ENCODE data around the gene GSN. TPM values are rescaled to one million over a fixed set of nuclear protein-coding genes. Genes with fewer than 3 reads are reported as not detected.

Gene GSN
- total RNA-seq, 1 donor from 2014 or later, result 291 TPM

DNA sequence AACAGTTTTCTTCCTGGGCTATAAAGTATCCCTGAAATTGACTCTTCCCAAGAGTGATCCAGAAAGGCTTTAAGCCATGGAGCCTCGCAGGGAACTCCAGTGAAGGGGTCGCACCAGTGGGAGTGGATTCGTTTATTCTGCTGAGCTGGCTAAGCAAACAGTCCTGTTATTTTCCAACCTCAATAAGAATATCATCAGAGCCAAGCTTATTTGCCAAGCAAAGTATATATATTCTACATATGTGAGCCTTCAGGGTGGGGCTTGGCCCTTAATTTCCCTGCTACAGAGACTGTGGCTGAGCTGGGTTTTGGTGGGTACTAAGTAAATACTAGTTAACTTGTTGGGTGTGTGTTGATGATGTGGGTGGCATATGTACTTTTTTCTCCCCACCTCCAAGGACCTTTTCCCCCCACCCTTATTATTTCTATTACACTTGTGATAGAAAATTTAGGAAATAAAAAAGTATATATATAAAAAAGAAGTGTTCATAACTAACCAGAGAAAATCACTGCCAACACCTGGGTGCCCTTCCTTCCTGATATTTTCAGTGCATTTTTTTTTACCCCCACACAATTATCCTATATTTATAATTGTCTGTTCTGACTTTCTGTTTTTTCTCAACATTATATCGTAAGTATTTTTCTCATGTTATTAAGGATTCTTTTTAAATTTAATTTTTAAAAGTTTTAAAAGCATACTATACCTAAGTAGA is 5.3 kb downstream of the GSN start:
- Mint-ChIP-seq H3K4me1 (ENCODE audit: low read depth) (peaks cover 94% of the 10 kb centered on the region), H3K9me3 (ENCODE audit: low read depth) (no peaks in the 10 kb centered on the region), H3K27me3 (ENCODE audit: low read depth) (no peaks in the 10 kb centered on the region), H3K4me3 (ENCODE audit: unreplicated experiment) (peak overlapping the region; percentile 48), H3K36me3 (ENCODE audit: low read depth) (peaks cover 3% of the 10 kb centered on the region), H3K27ac (ENCODE audit: unreplicated experiment) (peak overlapping the region; percentile 95)
- TF ChIP-seq, protein P1, sequence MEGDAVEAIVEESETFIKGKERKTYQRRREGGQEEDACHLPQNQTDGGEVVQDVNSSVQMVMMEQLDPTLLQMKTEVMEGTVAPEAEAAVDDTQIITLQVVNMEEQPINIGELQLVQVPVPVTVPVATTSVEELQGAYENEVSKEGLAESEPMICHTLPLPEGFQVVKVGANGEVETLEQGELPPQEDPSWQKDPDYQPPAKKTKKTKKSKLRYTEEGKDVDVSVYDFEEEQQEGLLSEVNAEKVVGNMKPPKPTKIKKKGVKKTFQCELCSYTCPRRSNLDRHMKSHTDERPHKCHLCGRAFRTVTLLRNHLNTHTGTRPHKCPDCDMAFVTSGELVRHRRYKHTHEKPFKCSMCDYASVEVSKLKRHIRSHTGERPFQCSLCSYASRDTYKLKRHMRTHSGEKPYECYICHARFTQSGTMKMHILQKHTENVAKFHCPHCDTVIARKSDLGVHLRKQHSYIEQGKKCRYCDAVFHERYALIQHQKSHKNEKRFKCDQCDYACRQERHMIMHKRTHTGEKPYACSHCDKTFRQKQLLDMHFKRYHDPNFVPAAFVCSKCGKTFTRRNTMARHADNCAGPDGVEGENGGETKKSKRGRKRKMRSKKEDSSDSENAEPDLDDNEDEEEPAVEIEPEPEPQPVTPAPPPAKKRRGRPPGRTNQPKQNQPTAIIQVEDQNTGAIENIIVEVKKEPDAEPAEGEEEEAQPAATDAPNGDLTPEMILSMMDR (IDR thresholded peaks at IDR 0.05), result no peak
- DNase-seq (ENCODE audit: low spot score), result no peak

DNA sequence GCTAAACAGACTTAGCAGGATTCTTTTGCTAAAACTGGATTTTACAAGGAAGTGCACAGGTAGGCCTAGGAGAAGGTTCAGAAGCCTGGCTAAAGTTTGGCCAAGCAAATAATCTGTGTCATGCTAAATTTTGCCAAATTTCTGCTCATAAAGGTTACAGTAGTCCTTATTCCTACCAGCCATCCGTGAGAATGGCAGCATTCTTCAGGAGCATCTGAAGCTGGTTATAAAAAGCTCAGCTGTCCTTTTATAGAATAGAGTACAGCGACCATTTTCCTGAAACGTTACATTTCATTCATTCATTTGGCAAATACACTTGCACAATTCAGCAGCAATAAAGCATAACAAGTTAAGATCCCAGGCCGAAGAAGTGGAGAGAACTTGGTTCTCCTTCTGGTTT is 6.9 kb downstream of the GSN start:
- DNase-seq (ENCODE audit: low spot score), result no peak
- Mint-ChIP-seq H3K36me3 (ENCODE audit: low read depth) (peaks cover 2% of the 10 kb centered on the region), H3K4me1 (ENCODE audit: low read depth) (peaks cover 97% of the 10 kb centered on the region), H3K27ac (ENCODE audit: unreplicated experiment) (peak overlapping the region; percentile 73), H3K27me3 (ENCODE audit: low read depth) (no peaks in the 10 kb centered on the region), H3K9me3 (ENCODE audit: low read depth) (no peaks in the 10 kb centered on the region), H3K4me3 (ENCODE audit: unreplicated experiment) (no peak overlapping the region)
- TF ChIP-seq, protein P1 (IDR thresholded peaks at IDR 0.05), result no peak

DNA sequence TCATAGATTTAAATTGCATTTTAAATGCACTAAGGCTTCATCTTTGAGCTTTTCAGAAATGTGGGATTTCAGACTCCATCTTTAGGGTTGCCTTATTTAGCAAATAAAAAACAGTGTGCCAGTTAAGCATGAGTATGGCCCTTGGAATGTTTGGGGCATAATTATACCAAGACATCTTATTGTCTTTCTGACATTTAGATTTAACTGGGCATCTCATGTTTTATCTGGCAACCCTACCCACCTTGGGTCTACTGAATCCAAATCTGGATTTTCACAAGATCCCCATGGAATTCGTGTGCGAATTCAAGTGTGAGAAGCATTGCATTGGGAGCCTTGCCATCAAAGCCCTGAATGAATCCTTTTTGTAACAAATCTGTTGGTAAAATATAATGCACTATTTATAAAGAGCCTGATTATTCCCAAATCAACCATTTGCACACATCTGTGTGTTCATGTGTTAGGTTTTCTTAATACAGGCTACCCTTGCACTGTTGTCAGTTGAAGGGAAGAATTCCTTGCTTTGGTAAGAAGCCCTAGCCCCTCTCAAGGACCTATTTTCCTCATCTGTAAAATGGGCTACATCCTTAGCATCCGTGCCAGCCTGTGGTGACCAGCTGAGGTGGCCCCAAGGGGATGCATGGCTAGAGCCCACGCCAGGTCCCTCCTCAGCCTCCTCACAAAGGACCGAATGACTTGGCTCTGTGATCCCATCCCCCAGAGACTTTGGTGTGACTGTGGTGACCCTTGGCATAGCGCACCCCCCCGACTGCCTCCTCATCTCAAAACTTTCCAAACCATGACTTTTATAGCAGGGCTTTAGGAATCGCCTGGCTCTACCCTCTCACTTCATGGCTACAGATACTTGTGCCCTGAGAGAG is 8.1 kb downstream of the GSN start:
- no peak overlapping the region for H3K4me3 Mint-ChIP-seq (ENCODE audit: unreplicated experiment)
- H3K4me1 Mint-ChIP-seq (ENCODE audit: low read depth), result peaks cover 97% of the 10 kb centered on the region
- TF ChIP-seq, protein P1 (IDR thresholded peaks at IDR 0.05), result no peak
- H3K27me3 Mint-ChIP-seq (ENCODE audit: low read depth), result no peaks in the 10 kb centered on the region
- no peaks in the 10 kb centered on the region for H3K9me3 Mint-ChIP-seq (ENCODE audit: low read depth)
- DNase-seq (ENCODE audit: low spot score), result no peak
- H3K27ac Mint-ChIP-seq (ENCODE audit: unreplicated experiment), result peak overlapping the region; percentile 78
- peaks cover 2% of the 10 kb centered on the region for H3K36me3 Mint-ChIP-seq (ENCODE audit: low read depth)

DNA sequence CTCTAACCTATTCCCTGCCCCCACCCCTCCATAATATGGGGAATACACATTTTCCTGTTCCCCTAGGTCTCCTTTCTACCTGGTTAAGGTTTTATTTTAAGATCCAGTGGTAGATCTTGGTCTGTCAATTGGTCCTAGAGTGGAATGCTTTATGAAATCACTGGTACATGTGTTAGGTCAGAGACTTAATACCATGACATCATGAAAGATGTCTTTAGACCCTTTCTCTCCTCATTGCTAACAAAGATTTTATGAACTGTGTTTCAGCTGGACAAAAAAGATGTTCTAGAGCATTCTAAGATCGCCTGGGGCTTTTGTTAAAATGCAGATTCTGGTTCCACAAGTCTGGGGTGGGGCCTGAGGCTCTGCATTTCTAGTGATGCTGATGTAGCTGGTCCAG is 9.1 kb downstream of the GSN start:
- Mint-ChIP-seq H3K4me3 (ENCODE audit: unreplicated experiment) (no peak overlapping the region), H3K27me3 (ENCODE audit: low read depth) (no peaks in the 10 kb centered on the region), H3K9me3 (ENCODE audit: low read depth) (no peaks in the 10 kb centered on the region), H3K36me3 (ENCODE audit: low read depth) (peaks cover 8% of the 10 kb centered on the region), H3K4me1 (ENCODE audit: low read depth) (peaks cover 97% of the 10 kb centered on the region), H3K27ac (ENCODE audit: unreplicated experiment) (peak overlapping the region; percentile 99)
- DNase-seq (ENCODE audit: low spot score), result no peak
- TF ChIP-seq, protein P1 (IDR thresholded peaks at IDR 0.05), result no peak

DNA sequence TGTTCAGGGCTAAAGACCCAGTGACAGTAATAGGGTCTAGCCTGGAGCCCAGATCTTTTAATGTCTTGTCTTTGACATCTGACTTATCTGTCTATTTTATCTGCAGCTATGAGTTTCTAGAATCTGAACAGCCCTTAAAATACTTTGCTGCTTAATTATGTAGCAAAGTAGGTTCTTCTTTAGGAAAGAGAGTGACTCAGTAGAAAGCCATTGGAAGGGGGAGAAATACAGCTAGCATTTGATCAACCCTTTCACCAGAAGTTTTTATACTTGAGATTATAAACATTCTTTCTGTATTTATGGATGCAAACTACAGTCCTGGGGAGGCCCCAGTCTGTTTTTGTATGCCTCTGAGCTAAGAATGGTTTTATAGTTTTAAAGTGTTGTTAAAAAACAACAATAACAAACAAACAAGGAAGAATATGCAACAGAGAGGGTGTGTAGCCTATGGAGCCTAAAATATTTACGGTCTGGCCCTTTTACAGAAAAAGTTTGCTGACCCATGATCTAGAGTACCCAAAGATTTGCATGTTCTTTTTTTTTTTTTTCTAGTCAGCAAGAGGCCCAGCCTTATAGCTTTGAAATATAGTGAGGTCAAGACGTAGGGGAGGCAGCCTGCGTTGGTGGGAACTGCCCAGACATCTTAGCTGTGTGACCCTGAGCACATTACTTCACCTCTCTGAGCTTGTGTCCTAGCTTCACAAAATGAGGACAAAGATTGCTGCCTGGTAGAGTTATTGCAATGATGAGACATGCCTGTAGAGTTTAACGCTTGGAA is 9.7 kb downstream of the GSN start:
- no peak for DNase-seq (ENCODE audit: low spot score)
- no peaks in the 10 kb centered on the region for H3K9me3 Mint-ChIP-seq (ENCODE audit: low read depth)

More for the DNA sequence above, 9.7 kb downstream of the GSN start:
- Mint-ChIP-seq H3K4me3 (ENCODE audit: unreplicated experiment) (peak overlapping the region; percentile 39), H3K27ac (ENCODE audit: unreplicated experiment) (peak overlapping the region; percentile 99), H3K4me1 (ENCODE audit: low read depth) (peaks cover 97% of the 10 kb centered on the region), H3K27me3 (ENCODE audit: low read depth) (no peaks in the 10 kb centered on the region), H3K36me3 (ENCODE audit: low read depth) (peaks cover 9% of the 10 kb centered on the region)
- TF ChIP-seq, protein P1 (IDR thresholded peaks at IDR 0.05), result no peak

All from chondrocyte (in vitro differentiated cells).